ENCODE measurements around the gene FAM9A. TPM values are rescaled to one million over a fixed set of nuclear protein-coding genes. Genes with fewer than 3 reads are reported as not detected.
"Not testable (repeated sequence)": the region's sequence is repeated elsewhere in the genome, so short reads cannot be mapped to it uniquely, and the experiment has no call there.

Gene FAM9A
- polyA plus RNA-seq, 2 donors: not detected

- Histone ChIP-seq H3K4me1 (ENCODE audit: control insufficient read depth in 2 of 2, insufficient read depth in 2 of 2, low read length in 1 of 2) (no peaks in the 10 kb centered on the region), H3K27me3 (ENCODE audit: control insufficient read depth in 1 of 2, insufficient read depth in 2 of 2, low read length in 2 of 2) (no peaks in the 10 kb centered on the region), H3K4me3 (ENCODE audit: low read depth in 1 of 2, low read length in 2 of 2) (no peak overlapping the region), H3K27ac (ENCODE audit: low read depth in 2 of 2, low read length in 1 of 2) (no peak overlapping the region), H3K36me3 (ENCODE audit: control insufficient read depth in 2 of 2, insufficient read depth in 2 of 2, low read length in 1 of 2) (no peaks in the 10 kb centered on the region), H3K9me3 (ENCODE audit: control insufficient read depth in 2 of 2, insufficient read depth in 1 of 2, low read depth in 1 of 2, low read length in 1 of 2) (no peaks in the 10 kb centered on the region)
- 76 to 91% methylated on average over 19 of the region's 19 CpGs for WGBS, 2 donors
Observed at GRCh38 chrX:8783714-8784098, 17.5 kb downstream of the FAM9A start.

GRCh38 chrX:8783097-8783713 is 18.0 kb downstream of the FAM9A start:
- H3K36me3 ChIP-seq (ENCODE audit: control insufficient read depth in 2 of 2, insufficient read depth in 2 of 2, low read length in 1 of 2): no peaks in the 10 kb centered on the region
- H3K27me3 ChIP-seq (ENCODE audit: control insufficient read depth in 1 of 2, insufficient read depth in 2 of 2, low read length in 2 of 2): no peaks in the 10 kb centered on the region
- no peaks in the 10 kb centered on the region for H3K4me1 ChIP-seq (ENCODE audit: control insufficient read depth in 2 of 2, insufficient read depth in 2 of 2, low read length in 1 of 2)
- no peaks in the 10 kb centered on the region for H3K9me3 ChIP-seq (ENCODE audit: control insufficient read depth in 2 of 2, insufficient read depth in 1 of 2, low read depth in 1 of 2, low read length in 1 of 2)
- no peak overlapping the region for H3K4me3 ChIP-seq (ENCODE audit: low read depth in 1 of 2, low read length in 2 of 2)
- no peak overlapping the region for H3K27ac ChIP-seq (ENCODE audit: low read depth in 2 of 2, low read length in 1 of 2)
- 42 to 52% methylated on average over 32 of the region's 32 CpGs for WGBS, 2 donors

- no peak overlapping the region for H3K4me3 ChIP-seq (ENCODE audit: low read depth in 1 of 2, low read length in 2 of 2)
- no peaks in the 10 kb centered on the region for H3K27me3 ChIP-seq (ENCODE audit: control insufficient read depth in 1 of 2, insufficient read depth in 2 of 2, low read length in 2 of 2)
- no peaks in the 10 kb centered on the region for H3K4me1 ChIP-seq (ENCODE audit: control insufficient read depth in 2 of 2, insufficient read depth in 2 of 2, low read length in 1 of 2)
- H3K27ac ChIP-seq (ENCODE audit: low read depth in 2 of 2, low read length in 1 of 2): no peak overlapping the region
- no peaks in the 10 kb centered on the region for H3K9me3 ChIP-seq (ENCODE audit: control insufficient read depth in 2 of 2, insufficient read depth in 1 of 2, low read depth in 1 of 2, low read length in 1 of 2)
- WGBS, 2 donors: 83 to 86% methylated on average over 9 of the region's 9 CpGs
- H3K36me3 ChIP-seq (ENCODE audit: control insufficient read depth in 2 of 2, insufficient read depth in 2 of 2, low read length in 1 of 2): no peaks in the 10 kb centered on the region
Observed at GRCh38 chrX:8782595-8782994, 18.6 kb downstream of the FAM9A start.

GRCh38 chrX:8781921-8782320 is 19.3 kb downstream of the FAM9A start:
- not testable (repeated sequence) for H3K36me3 ChIP-seq (ENCODE audit: control insufficient read depth in 2 of 2, insufficient read depth in 2 of 2, low read length in 1 of 2); H3K27ac ChIP-seq (ENCODE audit: low read depth in 2 of 2, low read length in 1 of 2)
- 79 to 83% methylated on average over 4 of the region's 4 CpGs for WGBS, 2 donors

GRCh38 chrX:8773117-8773516 is 28.1 kb downstream of the FAM9A start:
- 41 to 72% methylated on average over 5 of the region's 5 CpGs for WGBS, 2 donors
- H3K36me3 ChIP-seq (ENCODE audit: control insufficient read depth in 2 of 2, insufficient read depth in 2 of 2, low read length in 1 of 2): no peaks in the 10 kb centered on the region
- no peaks in the 10 kb centered on the region for H3K27me3 ChIP-seq (ENCODE audit: control insufficient read depth in 1 of 2, insufficient read depth in 2 of 2, low read length in 2 of 2)
- no peaks in the 10 kb centered on the region for H3K4me1 ChIP-seq (ENCODE audit: control insufficient read depth in 2 of 2, insufficient read depth in 2 of 2, low read length in 1 of 2)
- no peaks in the 10 kb centered on the region for H3K9me3 ChIP-seq (ENCODE audit: control insufficient read depth in 2 of 2, insufficient read depth in 1 of 2, low read depth in 1 of 2, low read length in 1 of 2)
- H3K4me3 ChIP-seq (ENCODE audit: low read depth in 1 of 2, low read length in 2 of 2): no peak overlapping the region
- H3K27ac ChIP-seq (ENCODE audit: low read depth in 2 of 2, low read length in 1 of 2): no peak overlapping the region

More at GRCh38 chrX:8781921-8782320, 19.3 kb downstream of the FAM9A start:
- H3K4me1 ChIP-seq (ENCODE audit: control insufficient read depth in 2 of 2, insufficient read depth in 2 of 2, low read length in 1 of 2); H3K9me3 ChIP-seq (ENCODE audit: control insufficient read depth in 2 of 2, insufficient read depth in 1 of 2, low read depth in 1 of 2, low read length in 1 of 2); H3K4me3 ChIP-seq (ENCODE audit: low read depth in 1 of 2, low read length in 2 of 2); H3K27me3 ChIP-seq (ENCODE audit: control insufficient read depth in 1 of 2, insufficient read depth in 2 of 2, low read length in 2 of 2): not testable (repeated sequence)

GRCh38 chrX:8760021-8760420 is 41.2 kb downstream of the FAM9A start:
- Histone ChIP-seq H3K4me1 (ENCODE audit: control insufficient read depth in 2 of 2, insufficient read depth in 2 of 2, low read length in 1 of 2) (no peaks in the 10 kb centered on the region), H3K36me3 (ENCODE audit: control insufficient read depth in 2 of 2, insufficient read depth in 2 of 2, low read length in 1 of 2) (no peaks in the 10 kb centered on the region), H3K27me3 (ENCODE audit: control insufficient read depth in 1 of 2, insufficient read depth in 2 of 2, low read length in 2 of 2) (no peaks in the 10 kb centered on the region), H3K9me3 (ENCODE audit: control insufficient read depth in 2 of 2, insufficient read depth in 1 of 2, low read depth in 1 of 2, low read length in 1 of 2) (no peaks in the 10 kb centered on the region), H3K4me3 (ENCODE audit: low read depth in 1 of 2, low read length in 2 of 2) (no peak overlapping the region), H3K27ac (ENCODE audit: low read depth in 2 of 2, low read length in 1 of 2) (no peak overlapping the region)
- 86 to 91% methylated on average over 2 of the region's 2 CpGs for WGBS, 2 donors

- not testable (repeated sequence) for H3K27me3 ChIP-seq (ENCODE audit: control insufficient read depth in 1 of 2, insufficient read depth in 2 of 2, low read length in 2 of 2); H3K9me3 ChIP-seq (ENCODE audit: control insufficient read depth in 2 of 2, insufficient read depth in 1 of 2, low read depth in 1 of 2, low read length in 1 of 2); H3K36me3 ChIP-seq (ENCODE audit: control insufficient read depth in 2 of 2, insufficient read depth in 2 of 2, low read length in 1 of 2); H3K4me1 ChIP-seq (ENCODE audit: control insufficient read depth in 2 of 2, insufficient read depth in 2 of 2, low read length in 1 of 2); H3K27ac ChIP-seq (ENCODE audit: low read depth in 2 of 2, low read length in 1 of 2); H3K4me3 ChIP-seq (ENCODE audit: low read depth in 1 of 2, low read length in 2 of 2)
- 62 to 84% methylated on average over 4 to 5 of the region's 5 CpGs for WGBS, 2 donors
Observed at GRCh38 chrX:8758706-8759105, 42.5 kb downstream of the FAM9A start.

- H3K4me1 ChIP-seq (ENCODE audit: control insufficient read depth in 2 of 2, insufficient read depth in 2 of 2, low read length in 1 of 2); H3K9me3 ChIP-seq (ENCODE audit: control insufficient read depth in 2 of 2, insufficient read depth in 1 of 2, low read depth in 1 of 2, low read length in 1 of 2); H3K27ac ChIP-seq (ENCODE audit: low read depth in 2 of 2, low read length in 1 of 2); H3K27me3 ChIP-seq (ENCODE audit: control insufficient read depth in 1 of 2, insufficient read depth in 2 of 2, low read length in 2 of 2); H3K36me3 ChIP-seq (ENCODE audit: control insufficient read depth in 2 of 2, insufficient read depth in 2 of 2, low read length in 1 of 2); H3K4me3 ChIP-seq (ENCODE audit: low read depth in 1 of 2, low read length in 2 of 2): not testable (repeated sequence)
- WGBS, 2 donors: 83 to 88% methylated on average over 7 of the region's 7 CpGs
Observed at GRCh38 chrX:8757609-8758389, 43.4 kb downstream of the FAM9A start.

- no peaks in the 10 kb centered on the region for H3K4me1 ChIP-seq (ENCODE audit: control insufficient read depth in 2 of 2, insufficient read depth in 2 of 2, low read length in 1 of 2)
- no peak overlapping the region for H3K27ac ChIP-seq (ENCODE audit: low read depth in 2 of 2, low read length in 1 of 2)
- H3K4me3 ChIP-seq (ENCODE audit: low read depth in 1 of 2, low read length in 2 of 2): no peak overlapping the region
- no peaks in the 10 kb centered on the region for H3K36me3 ChIP-seq (ENCODE audit: control insufficient read depth in 2 of 2, insufficient read depth in 2 of 2, low read length in 1 of 2)
- no peaks in the 10 kb centered on the region for H3K27me3 ChIP-seq (ENCODE audit: control insufficient read depth in 1 of 2, insufficient read depth in 2 of 2, low read length in 2 of 2)
- H3K9me3 ChIP-seq (ENCODE audit: control insufficient read depth in 2 of 2, insufficient read depth in 1 of 2, low read depth in 1 of 2, low read length in 1 of 2): peaks cover 0 to under 1% of the 10 kb centered on the region in 2 donors
Observed at GRCh38 chrX:8755813-8756212, 45.4 kb downstream of the FAM9A start.

- Histone ChIP-seq H3K27me3 (ENCODE audit: control insufficient read depth in 1 of 2, insufficient read depth in 2 of 2, low read length in 2 of 2) (no peaks in the 10 kb centered on the region), H3K36me3 (ENCODE audit: control insufficient read depth in 2 of 2, insufficient read depth in 2 of 2, low read length in 1 of 2) (no peaks in the 10 kb centered on the region), H3K4me3 (ENCODE audit: low read depth in 1 of 2, low read length in 2 of 2) (no peak overlapping the region), H3K9me3 (ENCODE audit: control insufficient read depth in 2 of 2, insufficient read depth in 1 of 2, low read depth in 1 of 2, low read length in 1 of 2) (peaks cover 0 to 3% of the 10 kb centered on the region in 2 donors), H3K4me1 (ENCODE audit: control insufficient read depth in 2 of 2, insufficient read depth in 2 of 2, low read length in 1 of 2) (no peaks in the 10 kb centered on the region), H3K27ac (ENCODE audit: low read depth in 2 of 2, low read length in 1 of 2) (no peak overlapping the region)
- WGBS, 2 donors: 73 to 75% methylated on average over 4 of the region's 4 CpGs
Observed at GRCh38 chrX:8755116-8755515, 46.1 kb downstream of the FAM9A start.

All from esophagus (tissue), 2 donors.